Progenitor cell of endocrine pancreas (in vitro differentiated cells): ENCODE measurements around the gene TTLL3. TPM values are rescaled to one million over a fixed set of nuclear protein-coding genes. Genes with fewer than 3 reads are reported as not detected.

Experiments
- DNase-seq: peaks from one replicate; pipeline ENCODE4 v3.0.0; 2021; ENCODE audit warnings: low spot score; ENCODE audit not compliant: unreplicated experiment
- H3K27ac Mint-ChIP-seq: 2 replicates; pipeline ENCODE4 v1.8.0; 2021; ENCODE audit warnings: mild to moderate bottlenecking, moderate library complexity, mixed read lengths
- H3K27me3 Mint-ChIP-seq: 2 replicates; pipeline ENCODE4 v1.8.0; 2021; ENCODE audit warnings: mixed read lengths
- H3K36me3 Mint-ChIP-seq: 2 replicates; pipeline ENCODE4 v1.8.0; 2022; ENCODE audit warnings: mixed read lengths; ENCODE audit not compliant: insufficient read depth
- H3K4me1 Mint-ChIP-seq: 2 replicates; pipeline ENCODE4 v1.8.0; 2021; ENCODE audit warnings: low read depth, mixed read lengths
- H3K4me3 Mint-ChIP-seq: 2 replicates; pipeline ENCODE4 v1.8.0; 2021; ENCODE audit warnings: low read depth, mild to moderate bottlenecking, moderate library complexity, mixed read lengths
- H3K9me3 Mint-ChIP-seq: 2 replicates; pipeline ENCODE4 v1.8.0; 2021; ENCODE audit warnings: low read depth, mixed read lengths
- CTCF ChIP-seq: fragments of 200-600 bp; sonication (generic); IDR thresholded peaks from one replicate; pipeline ENCODE4 v1.5.0; 2021; ENCODE audit warnings: antibody characterized with exemption, mild to moderate bottlenecking; ENCODE audit not compliant: unreplicated experiment
- total RNA-seq: library from RNA; stranded (reverse); gene quantifications from 2 replicates; pipeline ENCODE4 v1.2.1, GENCODE V29; 2021

The TTLL3 gene
- total RNA-seq, 1 donor from 2014 or later = 51.6 TPM

- H3K27ac Mint-ChIP-seq = no peak overlapping the region
- H3K9me3 Mint-ChIP-seq = no peaks in the 10 kb centered on the region
- no peaks in the 10 kb centered on the region for H3K36me3 Mint-ChIP-seq
- no peak overlapping the region for H3K4me3 Mint-ChIP-seq
- DNase-seq = no peak
- H3K27me3 Mint-ChIP-seq = peaks cover 19% of the 10 kb centered on the region
- peaks cover 12% of the 10 kb centered on the region for H3K4me1 Mint-ChIP-seq
- no peak for TF ChIP-seq CTCF
These were observed 45.5 kb downstream of the TTLL3 start for GRCh38 chr3:9855594-9855993.

GRCh38 chr3:9859530-9860025 is 49.5 kb downstream of the TTLL3 start:
- DNase-seq = no peak
- Mint-ChIP-seq H3K4me1 (peaks cover 2% of the 10 kb centered on the region), H3K9me3 (no peaks in the 10 kb centered on the region), H3K36me3 (no peaks in the 10 kb centered on the region), H3K4me3 (no peak overlapping the region), H3K27ac (no peak overlapping the region), H3K27me3 (peaks cover 12% of the 10 kb centered on the region)
- no peak for TF ChIP-seq CTCF

- H3K36me3 Mint-ChIP-seq = no peaks in the 10 kb centered on the region
- H3K27me3 Mint-ChIP-seq = peaks cover 11% of the 10 kb centered on the region
- no peak overlapping the region for H3K27ac Mint-ChIP-seq
- H3K4me3 Mint-ChIP-seq = no peak overlapping the region
- H3K9me3 Mint-ChIP-seq = no peaks in the 10 kb centered on the region
- no peaks in the 10 kb centered on the region for H3K4me1 Mint-ChIP-seq
- no peak for DNase-seq
- no peak for TF ChIP-seq CTCF
These were observed 51.1 kb downstream of the TTLL3 start for GRCh38 chr3:9861201-9861600.

- no peak for DNase-seq
- Mint-ChIP-seq H3K4me3 (no peak overlapping the region), H3K9me3 (no peaks in the 10 kb centered on the region), H3K36me3 (no peaks in the 10 kb centered on the region), H3K4me1 (no peaks in the 10 kb centered on the region), H3K27ac (no peak overlapping the region), H3K27me3 (peaks cover 11% of the 10 kb centered on the region)
- no peak for TF ChIP-seq CTCF
These were observed 51.6 kb downstream of the TTLL3 start for GRCh38 chr3:9861626-9862130.

GRCh38 chr3:9862391-9863057 is 52.5 kb downstream of the TTLL3 start:
- H3K9me3 Mint-ChIP-seq = no peaks in the 10 kb centered on the region
- no peaks in the 10 kb centered on the region for H3K36me3 Mint-ChIP-seq
- peak; percentile 52 for DNase-seq
- no peak overlapping the region for H3K27ac Mint-ChIP-seq
- H3K27me3 Mint-ChIP-seq = peaks cover 11% of the 10 kb centered on the region
- TF ChIP-seq CTCF = peak; percentile 58
- no peaks in the 10 kb centered on the region for H3K4me1 Mint-ChIP-seq
- peak overlapping the region; percentile 63 for H3K4me3 Mint-ChIP-seq
